H54 (cell line): ENCODE results near the gene HSBP1.

Experiments
- DNase-seq: peaks from one replicate; pipeline ENCODE4 v3.0.0; 2011; ENCODE audit warnings: low spot score, mixed read lengths; ENCODE audit not compliant: insufficient read length
- FAIRE-seq: peaks from 3 replicates; lab custom pipeline; 2011; peaks lifted over from hg19 to GRCh38; lab: Jason Lieb, UNC
- POLR2A ChIP-seq: IDR thresholded peaks from 2 replicates; pipeline ENCODE4 v1.6.1; 2011; ENCODE audit warnings: low read depth, mild to moderate bottlenecking, low read length

The HSBP1 gene

GRCh38 chr16:83793179-83793578, 14.6 kb upstream of the HSBP1 start:
- FAIRE-seq (no peak), DNase-seq (no peak)

GRCh38 chr16:83794860-83795554, 12.8 kb upstream of the HSBP1 start:
- TF ChIP-seq POLR2A: no peak
- DNase-seq: no peak
- FAIRE-seq: no peak

More at GRCh38 chr16:83793179-83793578, 14.6 kb upstream of the HSBP1 start:
- TF ChIP-seq POLR2A: no peak

- TF ChIP-seq POLR2A: no peak
- no peak for FAIRE-seq
- DNase-seq: no peak
Observed at GRCh38 chr16:83797013-83797412, 10.8 kb upstream of the HSBP1 start.

GRCh38 chr16:83799336-83799735, 8.4 kb upstream of the HSBP1 start:
- DNase-seq (no peak), FAIRE-seq (no peak)
- no peak for TF ChIP-seq POLR2A

GRCh38 chr16:83802135-83802534, 5.6 kb upstream of the HSBP1 start:
- DNase-seq (no peak), FAIRE-seq (no peak)
- TF ChIP-seq POLR2A: no peak

GRCh38 chr16:83802554-83803205, 5.1 kb upstream of the HSBP1 start:
- FAIRE-seq (no peak), DNase-seq (no peak)
- TF ChIP-seq POLR2A: no peak

GRCh38 chr16:83803811-83804210, 4.0 kb upstream of the HSBP1 start:
- no peak for FAIRE-seq
- TF ChIP-seq POLR2A: no peak
- DNase-seq: no peak

- no peak for TF ChIP-seq POLR2A
- no peak for DNase-seq
- FAIRE-seq: no peak
Observed at GRCh38 chr16:83804366-83804765, 3.4 kb upstream of the HSBP1 start.

GRCh38 chr16:83806036-83806435, 1.7 kb upstream of the HSBP1 start:
- DNase-seq (no peak), FAIRE-seq (no peak)
- no peak for TF ChIP-seq POLR2A

GRCh38 chr16:83806731-83807130, 1.0 kb upstream of the HSBP1 start:
- DNase-seq: no peak
- FAIRE-seq: no peak

GRCh38 chr16:83807327-83807709, 460 bp upstream of the HSBP1 start:
- no peak for DNase-seq
- no peak for FAIRE-seq
- TF ChIP-seq POLR2A: no peak

More at GRCh38 chr16:83806731-83807130, 1.0 kb upstream of the HSBP1 start:
- no peak for TF ChIP-seq POLR2A

- FAIRE-seq (no peak), DNase-seq (no peak)
- TF ChIP-seq POLR2A: no peak
Observed at GRCh38 chr16:83808573-83809014, 816 bp downstream of the HSBP1 start.

- FAIRE-seq (no peak), DNase-seq (no peak)
- TF ChIP-seq POLR2A: no peak
Observed at GRCh38 chr16:83809092-83809491, 1.3 kb downstream of the HSBP1 start.

GRCh38 chr16:83810901-83811300, 3.1 kb downstream of the HSBP1 start:
- no peak for FAIRE-seq
- no peak for TF ChIP-seq POLR2A
- no peak for DNase-seq
